ENCODE measurements around the gene TMEM44.

GRCh38 chr3:194554473-194555123 lies 78.6 kb downstream of the TMEM44 start:
- TF ChIP-seq CTCF (IDR thresholded peaks at IDR 0.05) (no peak), ZFX (IDR thresholded peaks at IDR 0.05; ENCODE audit: borderline replicate concordance) (no peak)

Data from 22Rv1 (cell line).